Omental fat pad (tissue), 4 donors: ENCODE data around the gene SLC7A8. TPM values are rescaled to one million over a fixed set of nuclear protein-coding genes. Genes with fewer than 3 reads are reported as not detected.

Source experiments
- ATAC-seq: fragments of 150-250 bp; one replicate; pipeline ENCODE4 v1.9.1; 2016; ENCODE audit warnings: mild to moderate bottlenecking, moderate library complexity; ENCODE audit not compliant: low FRiP score
- DNase-seq: peaks from one replicate; pipeline ENCODE4 v3.0.0-alpha.2; 2019; ENCODE audit warnings: low spot score
- CTCF ChIP-seq, 3 donors: fragments of 450-650 bp; IDR thresholded peaks; one replicate each; pipeline ENCODE4 v1.5.1; 2016 to 2017; ENCODE audit warnings: antibody characterized with exemption in 3 of 3, mild to moderate bottlenecking in 3 of 3, moderate library complexity in 2 of 3
- total RNA-seq, 4 donors: library from RNA; depleted of rRNA; stranded (reverse); fragments of >200 nt; gene quantifications; one replicate each; pipeline ENCODE4 v1.1.0, GENCODE V29; 2016

SLC7A8 gene
- total RNA-seq, 4 donors from 2014 or later = 40.2 to 106 (median 92.1) TPM

GRCh38 chr14:23086565-23086964, 96.9 kb downstream of the SLC7A8 start:
- DNase-seq (no peak), ATAC-seq (no peak)
- TF ChIP-seq CTCF (IDR thresholded peaks at IDR 0.05) = no peak

GRCh38 chr14:23085458-23085857, 98.0 kb downstream of the SLC7A8 start:
- DNase-seq (no peak), ATAC-seq (peak; percentile 44)
- TF ChIP-seq CTCF (IDR thresholded peaks at IDR 0.05) = no peak

GRCh38 chr14:23080474-23080873, 103.0 kb downstream of the SLC7A8 start:
- TF ChIP-seq CTCF (IDR thresholded peaks at IDR 0.05) = no peak
- DNase-seq (no peak), ATAC-seq (no peak)

GRCh38 chr14:23079716-23080115, 103.7 kb downstream of the SLC7A8 start:
- peak; percentile 20 for ATAC-seq
- no peak for TF ChIP-seq CTCF (IDR thresholded peaks at IDR 0.05)
- no peak for DNase-seq

- DNase-seq (peak; percentile 82), ATAC-seq (peak; percentile 99)
- no peak for TF ChIP-seq CTCF (IDR thresholded peaks at IDR 0.05)
These were observed 104.8 kb downstream of the SLC7A8 start for GRCh38 chr14:23078692-23079116.

- ATAC-seq (no peak), DNase-seq (no peak)
- no peak for TF ChIP-seq CTCF (IDR thresholded peaks at IDR 0.05)
These were observed 105.5 kb downstream of the SLC7A8 start for GRCh38 chr14:23077962-23078361.

- DNase-seq (no peak), ATAC-seq (no peak)
- TF ChIP-seq CTCF (IDR thresholded peaks at IDR 0.05) = no peak
These were observed 106.6 kb downstream of the SLC7A8 start for GRCh38 chr14:23076785-23077408.
